Measurements from ENCODE around the gene CDH8. TPM values are rescaled to one million over a fixed set of nuclear protein-coding genes. Genes with fewer than 3 reads are reported as not detected.

The CDH8 gene
- total and polyA plus RNA-seq, 2 donors (not counting 1 experiment from before 2014, with no cell fraction given): not detected

- H3K27ac Mint-ChIP-seq: no peak overlapping the region
- no peaks in the 10 kb centered on the region for H3K4me1 Mint-ChIP-seq
- no peaks in the 10 kb centered on the region for H3K79me2 ChIP-seq (ENCODE audit: control insufficient read depth, insufficient read depth, low read length)
- H3K27ac ChIP-seq (ENCODE audit: low read length in 2 of 2): no peak overlapping the region
- no peaks in the 10 kb centered on the region for H3K9me3 Mint-ChIP-seq (ENCODE audit: insufficient read depth)
- POLR2A ChIA-PET: no interaction called here
- CTCF ChIA-PET: no interaction called here
- H2AFZ ChIP-seq (ENCODE audit: insufficient read depth, low read depth, low read length, poor library complexity, severe bottlenecking): no peak overlapping the region
- no peak overlapping the region for H3K9ac ChIP-seq (ENCODE audit: low read length)
- no CpG with 5 or more reads among the region's 1 CpG for WGBS (ENCODE audit: insufficient coverage)
- peaks cover 0 to 3% (median 0%) of the 10 kb centered on the region in 3 donors for H3K9me3 ChIP-seq (ENCODE audit: control extremely low read depth in 1 of 3, control insufficient read depth in 2 of 3, insufficient read depth in 1 of 3, low read length in 2 of 3)
- H3K4me3 ChIP-seq (ENCODE audit: control extremely low read depth in 1 of 5, extremely low read depth in 1 of 5, insufficient read depth in 1 of 5, low read depth in 2 of 5, low read length in 4 of 5): no peak overlapping the region
- intact Hi-C loops (cut with micrococcal nuclease): no loop called here
- no peaks in the 10 kb centered on the region for H3K27me3 ChIP-seq (replicated peaks in 1 of 4; ENCODE audit: control extremely low read depth in 1 of 4, control insufficient read depth in 3 of 4, insufficient read depth in 4 of 4, low read length in 3 of 4)
- H3K4me1 ChIP-seq (ENCODE audit: control insufficient read depth in 2 of 2, insufficient read depth in 2 of 2, low read length in 2 of 2): no peaks in the 10 kb centered on the region
- no peaks in the 10 kb centered on the region for H4K20me1 ChIP-seq (ENCODE audit: control insufficient read depth, insufficient read depth, low read length, poor library complexity, severe bottlenecking)
- no peak overlapping the region for H3K4me2 ChIP-seq (replicated peaks; ENCODE audit: low read depth, low read length, poor library complexity, severe bottlenecking)
- DNase-seq: no peak
- no peaks in the 10 kb centered on the region for H3K27me3 Mint-ChIP-seq
- no peak overlapping the region for H3K4me3 Mint-ChIP-seq
- H3K36me3 ChIP-seq (replicated peaks in 1 of 2; ENCODE audit: control extremely low read depth in 1 of 2, control insufficient read depth in 1 of 2, extremely low read depth in 1 of 2, insufficient read depth in 2 of 2, low read length in 1 of 2): no peaks in the 10 kb centered on the region
- TF ChIP-seq CTCF (IDR thresholded peaks at IDR 0.05) (no peak), EZH2 (IDR thresholded peaks at IDR 0.05; ENCODE audit: borderline replicate concordance, insufficient read depth, low read depth, low read length, poor library complexity, severe bottlenecking) (no peak)
- no peak for ATAC-seq (ENCODE audit: low read depth)
Measured at GRCh38 chr16:61929776-61930175, 106.5 kb downstream of the CDH8 start.

DNA sequence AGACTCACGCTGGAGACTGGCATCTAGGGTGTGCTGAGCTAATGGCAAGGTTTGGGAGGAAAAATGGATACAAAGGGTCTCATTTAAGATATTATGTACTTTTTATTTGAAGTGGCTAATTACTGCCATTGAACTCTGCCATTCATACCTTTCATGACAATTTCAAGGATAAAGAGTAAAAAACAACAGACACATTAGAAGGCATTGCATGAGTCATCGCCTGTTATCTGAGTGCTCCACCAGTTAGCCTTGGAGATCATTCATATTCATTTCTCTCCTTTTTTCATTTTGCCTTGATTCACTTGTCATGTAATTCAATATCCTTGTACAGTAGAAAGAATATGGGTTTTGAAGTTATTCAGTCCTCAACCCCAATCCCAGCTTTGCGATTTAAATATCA lies 109.5 kb downstream of the CDH8 start:
- no peak overlapping the region for H3K27ac ChIP-seq (ENCODE audit: low read length in 2 of 2)
- no peaks in the 10 kb centered on the region for H3K27me3 ChIP-seq (replicated peaks in 1 of 4; ENCODE audit: control extremely low read depth in 1 of 4, control insufficient read depth in 3 of 4, insufficient read depth in 4 of 4, low read length in 3 of 4)
- H3K9me3 Mint-ChIP-seq (ENCODE audit: insufficient read depth): no peaks in the 10 kb centered on the region
- no peaks in the 10 kb centered on the region for H3K36me3 ChIP-seq (replicated peaks in 1 of 2; ENCODE audit: control extremely low read depth in 1 of 2, control insufficient read depth in 1 of 2, extremely low read depth in 1 of 2, insufficient read depth in 2 of 2, low read length in 1 of 2)
- H2AFZ ChIP-seq (ENCODE audit: insufficient read depth, low read depth, low read length, poor library complexity, severe bottlenecking): no peak overlapping the region
- H3K4me3 Mint-ChIP-seq: no peak overlapping the region
- no peak overlapping the region for H3K9ac ChIP-seq (ENCODE audit: low read length)
- intact Hi-C loops (cut with micrococcal nuclease): no loop called here
- ChIA-PET CTCF (no interaction called here), POLR2A (no interaction called here)
- H3K4me3 ChIP-seq (ENCODE audit: control extremely low read depth in 1 of 5, extremely low read depth in 1 of 5, insufficient read depth in 1 of 5, low read depth in 2 of 5, low read length in 4 of 5): no peak overlapping the region
- no peaks in the 10 kb centered on the region for H3K4me1 ChIP-seq (ENCODE audit: control insufficient read depth in 2 of 2, insufficient read depth in 2 of 2, low read length in 2 of 2)
- H4K20me1 ChIP-seq (ENCODE audit: control insufficient read depth, insufficient read depth, low read length, poor library complexity, severe bottlenecking): no peaks in the 10 kb centered on the region
- no peaks in the 10 kb centered on the region for H3K79me2 ChIP-seq (ENCODE audit: control insufficient read depth, insufficient read depth, low read length)
- H3K27ac Mint-ChIP-seq: no peak overlapping the region
- no peak for TF ChIP-seq CTCF (IDR thresholded peaks at IDR 0.05)
- TF ChIP-seq EZH2 (IDR thresholded peaks at IDR 0.05; ENCODE audit: borderline replicate concordance, insufficient read depth, low read depth, low read length, poor library complexity, severe bottlenecking): no peak
- DNase-seq: no peak
- H3K4me2 ChIP-seq (replicated peaks; ENCODE audit: low read depth, low read length, poor library complexity, severe bottlenecking): no peak overlapping the region
- ATAC-seq (ENCODE audit: low read depth): no peak
- no peaks in the 10 kb centered on the region for H3K27me3 Mint-ChIP-seq
- no peaks in the 10 kb centered on the region for H3K4me1 Mint-ChIP-seq
- peaks cover 0 to 3% (median 0%) of the 10 kb centered on the region in 3 donors for H3K9me3 ChIP-seq (ENCODE audit: control extremely low read depth in 1 of 3, control insufficient read depth in 2 of 3, insufficient read depth in 1 of 3, low read length in 2 of 3)
- WGBS (ENCODE audit: insufficient coverage): no CpG with 5 or more reads among the region's 3 CpGs
